HG03175 (cell line): ENCODE data around the gene BAZ2A.
A peak's percentile ranks its signal among the peaks of the same experiment; 100 is the strongest.
"Not testable (repeated sequence)": the region's sequence is repeated elsewhere in the genome, so short reads cannot be mapped to it uniquely, and the experiment has no call there.

ENCODE experiments used
- ATAC-seq: cut with Tn5 transposase; IDR thresholded peaks from one replicate; pipeline ENCODE4 v1.9.1; 2021; ENCODE audit warnings: mild to moderate bottlenecking, moderate library complexity; ENCODE audit not compliant: unreplicated experiment

The BAZ2A gene

GRCh38 chr12:56630180-56630632, at the start of gene BAZ2A:
BAZ2A (minus strand) TSS chr12:56630326; CDS start chr12:56617530, 12,796 bp downstream.
- ATAC-seq: peak; percentile 66

DNA sequence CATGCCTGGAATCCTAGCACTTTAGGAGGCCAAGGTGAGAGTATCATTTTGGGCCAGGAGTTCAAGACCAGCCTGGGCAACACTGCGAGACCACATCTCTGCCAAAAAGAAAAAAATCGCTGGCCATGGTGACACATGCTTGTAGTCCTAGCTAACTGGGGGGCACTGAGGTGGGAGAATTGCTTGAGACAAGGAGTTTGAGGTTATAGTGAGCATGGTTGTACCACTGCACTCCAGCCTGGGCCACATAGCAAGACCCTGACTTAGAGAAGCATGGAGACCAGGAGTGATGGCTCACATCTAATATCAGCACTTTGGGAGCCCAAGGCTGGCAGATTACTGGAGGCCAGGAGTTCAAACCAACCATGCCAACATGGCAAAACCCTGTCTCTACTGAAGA, 48.7 kb upstream of the BAZ2A start:
- no peak for ATAC-seq

- ATAC-seq: peak; percentile 74
Observed at GRCh38 chr12:56677680-56678079, 47.6 kb upstream of the BAZ2A start.

DNA sequence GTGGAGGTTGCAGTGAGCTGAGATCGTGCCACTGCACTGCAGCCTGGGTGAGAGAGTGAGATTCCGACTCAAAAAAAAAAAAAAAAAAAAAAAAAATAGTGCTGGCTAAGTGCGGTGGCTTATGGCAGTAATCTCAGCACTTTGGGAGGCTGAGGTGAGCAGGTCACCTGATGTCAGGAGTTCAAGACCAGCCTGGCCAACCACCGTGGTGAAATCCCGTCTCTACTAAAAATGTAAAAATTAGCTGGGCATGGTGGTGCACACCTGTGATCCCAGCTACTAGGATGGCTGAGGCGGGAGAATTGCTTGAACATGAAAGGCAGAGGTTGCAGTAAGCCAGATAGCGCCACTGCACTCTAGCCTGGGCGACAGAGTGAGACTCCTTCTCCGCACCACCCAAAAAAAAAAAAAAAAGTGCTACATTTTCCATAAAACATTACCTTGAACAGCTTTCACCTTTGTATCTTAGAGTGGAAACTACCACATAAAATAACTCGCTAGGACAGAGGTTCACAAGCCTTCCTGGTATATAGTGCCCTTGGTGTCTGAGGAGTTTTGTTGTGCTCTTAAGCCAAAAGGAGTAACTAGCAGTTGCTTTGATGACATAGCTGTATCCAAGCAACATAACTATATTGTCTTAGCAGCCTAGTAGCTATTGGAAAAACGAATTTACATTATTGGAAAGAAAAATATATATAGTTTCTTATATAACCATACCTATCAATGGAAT, 46.9 kb upstream of the BAZ2A start:
- peak; percentile 25 for ATAC-seq

- no peak for ATAC-seq
Observed at GRCh38 chr12:56671608-56672007, 41.5 kb upstream of the BAZ2A start.

GRCh38 chr12:56670836-56671235, 40.7 kb upstream of the BAZ2A start:
- ATAC-seq: no peak

GRCh38 chr12:56668197-56668457, 38.0 kb upstream of the BAZ2A start:
- no peak for ATAC-seq

- no peak for ATAC-seq
Observed at GRCh38 chr12:56661979-56662638, 32.0 kb upstream of the BAZ2A start.

DNA sequence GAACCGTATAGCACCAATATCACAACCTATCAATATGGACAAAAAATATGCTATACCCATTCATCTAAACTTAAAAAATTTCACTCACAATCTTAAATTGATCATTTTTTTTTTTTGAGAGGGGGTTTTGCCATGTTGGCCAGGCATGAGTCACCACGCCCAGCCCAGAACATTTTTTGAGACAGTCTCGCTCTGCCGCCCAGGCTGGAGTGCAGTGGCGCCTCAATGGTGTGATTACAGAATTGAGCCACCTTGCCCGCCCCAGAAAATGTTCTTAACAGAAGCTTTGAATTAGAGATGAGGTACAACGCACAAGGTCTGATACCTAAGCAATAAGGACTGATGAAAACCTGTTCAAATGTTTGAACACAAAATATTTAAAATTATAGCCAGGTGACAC, 31.4 kb upstream of the BAZ2A start:
- ATAC-seq: no peak

DNA sequence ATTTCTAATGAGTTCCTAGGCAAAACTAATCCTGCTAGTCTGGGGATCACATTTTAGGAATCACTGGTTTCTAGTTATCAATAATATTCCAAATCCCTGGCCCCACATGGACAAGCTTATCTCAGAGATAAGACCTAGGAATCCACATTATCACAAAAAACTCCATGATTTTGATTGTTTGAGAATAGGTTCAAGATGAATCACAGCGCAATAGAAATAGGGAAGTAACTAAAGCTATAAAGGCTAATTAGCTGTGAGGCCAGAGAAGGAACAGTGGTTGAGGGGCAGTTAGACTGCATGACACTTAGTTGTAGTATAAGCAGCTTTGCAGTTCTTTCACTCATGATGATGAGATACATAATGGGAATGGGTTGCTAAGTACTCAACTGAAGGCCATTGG, 28.8 kb upstream of the BAZ2A start:
- ATAC-seq: no peak

GRCh38 chr12:56657416-56658379, 27.6 kb upstream of the BAZ2A start:
- peak; percentile 67 for ATAC-seq

DNA sequence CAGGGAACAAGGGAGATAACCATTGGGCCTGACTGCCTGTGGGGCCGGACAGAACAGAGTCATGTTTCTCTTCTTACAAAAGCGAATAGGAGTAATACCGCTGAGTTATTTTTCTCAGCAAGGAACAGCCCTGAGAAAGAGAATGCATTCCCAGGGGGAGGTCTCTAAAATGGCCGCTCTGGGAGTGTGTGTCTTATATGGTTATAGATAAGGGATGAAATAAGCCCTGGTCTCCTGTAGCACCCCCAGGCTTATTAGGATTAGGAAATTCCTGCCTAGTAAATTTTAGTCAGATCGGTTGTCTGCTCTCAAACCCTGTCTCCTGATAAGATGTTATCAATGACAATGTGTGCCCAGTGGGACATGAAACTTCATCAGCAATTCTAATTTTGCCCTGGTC, 23.7 kb upstream of the BAZ2A start:
- ATAC-seq: not testable (repeated sequence)

- not testable (repeated sequence) for ATAC-seq
Observed at GRCh38 chr12:56648023-56648422, 17.9 kb upstream of the BAZ2A start.

GRCh38 chr12:56645717-56646446, 15.8 kb upstream of the BAZ2A start, which contains the start of gene ATP5F1B:
ATP5F1B (minus strand) TSS chr12:56645984; CDS start chr12:56645963, 21 bp downstream.
- ATAC-seq: peak; percentile 99

DNA sequence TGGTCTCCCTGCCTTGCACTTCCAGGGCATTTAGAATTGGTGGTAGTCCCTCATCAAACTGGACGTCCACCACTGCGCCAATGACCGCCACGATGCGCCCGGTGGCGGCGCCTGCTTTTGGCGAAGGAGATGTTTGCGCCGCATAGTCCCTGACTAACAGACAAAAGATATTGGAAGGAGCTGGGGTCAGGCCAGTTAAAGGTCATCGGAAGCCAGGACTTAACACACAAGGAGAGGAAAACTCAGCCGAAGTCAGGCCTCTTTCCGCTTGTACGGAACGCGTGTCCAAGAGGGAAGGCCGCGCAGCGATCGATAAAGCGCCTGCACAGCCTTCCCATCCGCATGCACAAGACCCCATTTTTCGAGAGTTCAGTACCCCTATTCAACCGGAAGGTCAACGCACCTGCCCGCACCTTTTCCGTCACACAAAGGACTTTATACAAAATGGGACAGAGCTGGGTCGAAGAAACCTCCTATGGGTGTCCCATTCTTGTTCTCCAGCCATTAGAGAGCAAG, 15.1 kb upstream of the BAZ2A start:
- ATAC-seq: no peak

DNA sequence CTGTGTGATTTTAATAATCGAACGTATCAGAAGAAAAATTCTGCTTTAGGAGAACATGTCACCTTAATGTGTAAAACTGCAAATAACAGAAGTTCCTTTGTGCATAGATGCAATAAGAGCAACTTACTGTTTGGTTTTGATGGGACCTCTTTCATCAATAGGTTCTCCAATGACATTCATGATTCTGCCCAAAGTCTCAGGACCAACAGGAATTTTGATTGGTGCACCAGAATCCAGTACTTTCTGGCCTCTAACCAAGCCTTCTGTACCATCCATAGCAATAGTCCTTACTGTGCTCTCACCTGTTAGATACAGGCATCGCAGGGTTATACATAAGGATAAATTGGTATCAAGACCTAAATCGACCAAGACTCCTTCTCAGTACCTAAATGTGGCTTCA, 14.5 kb upstream of the BAZ2A start:
- ATAC-seq: no peak

DNA sequence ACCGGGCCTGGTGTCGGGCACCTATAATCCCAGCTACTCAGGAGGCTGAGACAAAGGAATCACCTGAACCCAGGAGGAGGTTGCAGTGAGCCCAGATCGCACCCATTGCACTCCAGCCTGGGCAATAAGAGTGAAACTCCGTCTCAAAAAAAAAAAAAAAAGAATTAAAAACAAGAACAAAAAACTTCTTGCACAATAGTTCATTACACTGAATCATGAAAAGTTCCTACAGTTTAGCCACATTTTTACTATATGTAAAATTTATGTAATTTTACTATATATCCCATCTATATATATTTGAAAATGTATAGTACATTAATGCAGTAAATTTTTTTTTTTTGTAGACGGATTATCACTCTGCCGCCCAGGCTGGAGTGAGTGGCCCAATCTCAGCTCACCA, 11.1 kb upstream of the BAZ2A start:
- no peak for ATAC-seq

DNA sequence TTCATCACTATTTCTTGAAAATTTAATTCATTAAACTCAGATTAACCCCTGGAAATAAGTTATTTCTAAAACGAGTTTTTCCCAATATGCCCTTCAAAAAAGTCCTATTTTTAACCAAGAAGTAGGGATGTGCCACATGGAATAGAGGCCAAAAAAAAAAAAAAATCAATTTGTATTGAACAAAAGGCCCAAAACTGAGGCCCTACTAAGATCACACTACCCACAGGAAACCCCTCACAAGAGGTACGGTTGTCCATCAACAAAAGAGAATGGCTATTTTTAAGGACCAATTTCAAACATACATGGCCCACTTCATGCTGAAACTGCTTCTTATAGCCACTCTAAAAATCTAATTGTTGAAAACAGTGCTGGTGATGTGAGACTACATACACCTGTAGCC, 7.5 kb upstream of the BAZ2A start:
- ATAC-seq: no peak

- ATAC-seq: peak; percentile 64
Observed at GRCh38 chr12:56636675-56637540, 6.8 kb upstream of the BAZ2A start.
